Measurements from ENCODE around the gene LYZL2.

DNA sequence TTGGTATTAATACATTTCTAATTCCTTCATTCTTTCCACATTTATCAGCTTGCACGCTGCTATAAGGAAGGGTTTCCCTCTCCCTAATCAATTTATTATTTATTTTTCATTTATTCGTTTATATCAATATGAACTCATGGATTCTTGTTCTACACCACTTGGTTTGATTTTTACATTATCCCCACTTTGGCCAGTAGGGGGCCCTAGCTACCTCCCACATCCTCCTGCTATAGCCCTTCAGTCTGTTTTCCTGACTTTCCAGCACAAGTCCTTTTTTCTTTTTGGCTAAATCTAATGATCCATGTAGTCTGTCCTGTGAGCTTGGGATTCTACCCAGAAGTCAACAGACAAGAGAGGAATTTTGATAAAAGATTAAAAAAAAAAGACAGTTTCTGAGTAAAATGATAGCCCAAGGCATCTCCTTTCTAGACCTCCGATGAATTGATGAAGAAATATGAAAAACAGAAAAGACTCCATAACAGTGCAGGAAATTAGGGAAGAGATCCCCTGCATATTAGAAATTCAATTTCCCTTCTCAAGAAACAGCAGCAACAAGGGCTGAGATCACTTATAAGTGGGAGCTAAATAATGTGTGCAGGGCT is 47.7 kb downstream of the LYZL2 start:
- no peak for TF ChIP-seq YY1 (IDR thresholded peaks at IDR 0.05; ENCODE audit: low read depth, low read length)
- TF ChIP-seq, protein P1, sequence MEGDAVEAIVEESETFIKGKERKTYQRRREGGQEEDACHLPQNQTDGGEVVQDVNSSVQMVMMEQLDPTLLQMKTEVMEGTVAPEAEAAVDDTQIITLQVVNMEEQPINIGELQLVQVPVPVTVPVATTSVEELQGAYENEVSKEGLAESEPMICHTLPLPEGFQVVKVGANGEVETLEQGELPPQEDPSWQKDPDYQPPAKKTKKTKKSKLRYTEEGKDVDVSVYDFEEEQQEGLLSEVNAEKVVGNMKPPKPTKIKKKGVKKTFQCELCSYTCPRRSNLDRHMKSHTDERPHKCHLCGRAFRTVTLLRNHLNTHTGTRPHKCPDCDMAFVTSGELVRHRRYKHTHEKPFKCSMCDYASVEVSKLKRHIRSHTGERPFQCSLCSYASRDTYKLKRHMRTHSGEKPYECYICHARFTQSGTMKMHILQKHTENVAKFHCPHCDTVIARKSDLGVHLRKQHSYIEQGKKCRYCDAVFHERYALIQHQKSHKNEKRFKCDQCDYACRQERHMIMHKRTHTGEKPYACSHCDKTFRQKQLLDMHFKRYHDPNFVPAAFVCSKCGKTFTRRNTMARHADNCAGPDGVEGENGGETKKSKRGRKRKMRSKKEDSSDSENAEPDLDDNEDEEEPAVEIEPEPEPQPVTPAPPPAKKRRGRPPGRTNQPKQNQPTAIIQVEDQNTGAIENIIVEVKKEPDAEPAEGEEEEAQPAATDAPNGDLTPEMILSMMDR (IDR thresholded peaks at IDR 0.05; ENCODE audit: control extremely low read depth in 1 of 3, insufficient read depth in 1 of 3, low read depth in 1 of 3, low read length in 3 of 3), result peak; percentile 23 to 80 (median 63)
